T-helper 1 cell (primary cell): ENCODE data around the gene STAMBPL1.

Experiments
- DNase-seq, 5 donors: peaks; one replicate each; pipeline ENCODE4 v3.0.0-alpha.2; 2012 to 2020

STAMBPL1 gene

DNA sequence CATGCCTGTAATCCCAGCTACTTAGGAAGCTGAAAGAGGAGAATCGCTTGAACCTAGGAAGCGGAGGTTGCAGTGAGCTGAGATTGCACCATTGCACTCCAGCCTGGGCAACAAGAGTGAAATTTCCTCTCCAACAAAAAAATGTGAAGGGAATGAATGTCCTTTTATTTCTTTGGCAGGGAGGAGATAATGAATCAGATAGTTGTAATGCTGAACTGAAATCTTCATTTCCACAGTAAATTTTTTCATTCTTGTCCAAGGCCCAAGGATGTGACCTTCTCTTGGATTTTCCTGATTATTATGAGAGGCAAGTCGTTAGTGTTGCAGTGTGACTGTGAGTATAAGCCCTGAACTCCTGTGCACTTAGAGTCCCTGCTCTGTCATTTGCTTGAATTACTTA, 13.6 kb downstream of the STAMBPL1 start:
- no peak for DNase-seq

DNA sequence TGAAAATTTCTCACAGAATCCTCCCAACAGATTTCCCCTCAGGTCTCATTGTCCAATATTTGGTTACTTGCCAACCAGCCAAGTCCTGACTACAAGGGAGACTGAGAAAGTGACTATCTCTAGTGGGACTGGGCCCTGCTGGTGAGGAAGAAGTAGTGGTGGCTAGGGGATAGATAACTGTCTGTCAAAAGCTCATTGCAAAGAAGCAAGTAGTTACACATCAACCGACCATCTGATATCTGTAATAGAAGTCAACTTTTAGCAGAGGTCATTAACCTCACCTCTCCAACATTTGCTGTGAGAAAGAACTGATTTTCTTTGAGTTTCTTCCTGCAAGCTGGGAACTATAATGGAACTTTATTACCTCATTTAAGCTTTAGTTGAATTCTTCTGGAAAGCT, 15.2 kb downstream of the STAMBPL1 start:
- DNase-seq, result no peak

DNA sequence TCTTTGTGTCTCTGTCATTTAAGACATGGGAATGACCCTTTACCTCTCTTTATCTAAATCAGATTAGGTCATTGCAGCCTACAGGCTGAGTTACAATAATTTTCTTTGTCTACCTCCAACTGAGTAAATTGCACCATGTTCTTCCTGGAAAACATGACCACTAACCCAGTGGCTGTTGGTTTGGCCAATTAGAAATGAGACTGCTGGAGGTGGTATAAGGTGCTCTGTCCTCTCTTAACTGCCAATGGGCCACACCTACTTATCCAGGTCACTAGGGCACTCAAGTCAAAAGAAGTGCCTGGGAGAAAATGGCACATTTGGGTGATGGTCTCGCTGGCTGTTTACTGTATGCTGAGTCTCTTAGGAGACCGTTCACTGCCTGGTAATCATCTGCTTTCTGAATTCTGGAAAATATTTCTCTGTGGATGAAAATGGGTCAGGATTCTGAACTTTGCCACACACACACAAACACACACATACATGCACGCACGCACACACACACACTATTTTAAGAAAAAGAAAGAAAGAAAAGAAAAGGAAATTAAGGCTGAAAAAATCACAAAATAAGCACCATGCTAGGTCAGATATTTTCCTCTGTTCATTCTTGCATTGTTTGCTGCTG, 16.4 kb downstream of the STAMBPL1 start:
- no peak for DNase-seq

DNA sequence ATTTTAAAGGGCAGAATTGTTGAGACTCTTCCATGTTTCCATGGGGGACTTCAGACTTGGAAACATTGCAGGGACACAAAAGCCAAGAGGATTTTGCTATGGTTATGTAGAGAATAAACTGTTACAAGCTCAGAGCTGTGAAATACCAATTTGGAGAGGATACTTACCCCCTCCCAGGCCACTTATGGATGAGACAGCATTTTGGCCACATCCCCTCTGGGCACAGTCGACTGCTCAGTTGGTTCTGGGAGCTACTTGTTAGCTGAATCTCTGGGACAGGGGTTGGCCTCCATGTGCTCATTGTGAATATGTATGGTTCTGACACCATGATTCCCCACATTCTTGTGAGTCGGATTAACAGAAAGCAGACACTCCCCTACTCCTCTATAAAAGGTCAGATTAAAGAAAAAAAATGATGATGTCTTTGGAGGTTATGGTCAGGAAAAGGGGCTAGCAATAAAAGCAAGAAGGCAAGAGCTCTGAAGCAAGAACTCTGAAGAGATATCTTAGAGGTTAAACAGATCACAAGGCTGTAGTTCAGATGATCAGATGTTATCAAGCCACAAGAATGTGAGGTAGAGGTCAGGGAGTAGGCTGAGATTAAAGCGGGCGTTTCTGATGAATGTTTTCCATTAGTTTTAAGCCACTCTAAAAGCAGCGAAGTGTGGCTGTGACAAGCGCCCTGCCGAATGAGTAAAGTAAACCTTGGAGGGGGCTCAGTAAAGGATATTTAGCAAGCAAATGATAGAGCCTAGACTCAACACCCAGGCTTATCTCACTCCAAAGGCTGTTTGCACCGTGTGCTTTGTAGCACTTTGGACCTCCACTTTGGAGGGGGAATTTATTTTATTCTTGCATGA, 17.2 kb downstream of the STAMBPL1 start:
- DNase-seq, result no peak

DNA sequence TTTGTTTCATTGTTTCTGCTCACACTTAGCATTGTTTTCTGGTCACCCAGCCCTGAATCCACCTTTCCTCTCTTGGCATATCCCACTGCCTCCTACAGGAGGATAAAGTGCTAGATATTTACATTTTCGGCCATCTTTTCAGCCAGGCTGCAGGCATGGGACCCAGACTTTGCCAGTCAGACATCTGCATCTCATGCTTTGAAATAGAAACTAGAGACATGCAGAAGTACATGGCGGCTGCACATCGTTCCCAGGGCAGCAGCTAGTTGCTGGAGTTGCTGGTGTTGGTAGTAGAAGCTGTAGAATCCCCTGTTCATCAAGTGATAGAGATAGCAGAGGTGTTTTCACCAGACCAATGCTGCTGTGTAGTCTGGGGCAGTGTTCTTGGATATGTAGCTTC, 18.7 kb downstream of the STAMBPL1 start:
- DNase-seq, result no peak

DNA sequence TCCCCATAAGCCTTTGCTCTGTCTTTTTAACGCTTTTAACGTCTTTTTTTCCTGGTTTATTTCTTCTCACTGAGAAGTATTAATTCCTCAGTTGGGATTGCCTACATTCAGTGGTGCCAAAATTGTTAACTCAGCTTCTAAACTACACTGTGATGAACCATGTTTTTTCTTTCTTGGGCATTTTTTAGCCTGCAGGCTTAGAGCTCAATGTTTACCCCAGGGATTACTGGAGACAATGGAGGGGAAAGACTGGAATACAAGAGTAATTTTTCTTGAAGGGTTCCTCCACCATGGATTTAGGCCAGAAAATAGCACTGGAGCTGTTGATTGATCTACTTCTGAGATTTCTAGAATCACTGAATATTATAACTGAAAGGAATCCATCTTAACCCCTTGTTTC, 19.8 kb downstream of the STAMBPL1 start:
- no peak for DNase-seq

DNA sequence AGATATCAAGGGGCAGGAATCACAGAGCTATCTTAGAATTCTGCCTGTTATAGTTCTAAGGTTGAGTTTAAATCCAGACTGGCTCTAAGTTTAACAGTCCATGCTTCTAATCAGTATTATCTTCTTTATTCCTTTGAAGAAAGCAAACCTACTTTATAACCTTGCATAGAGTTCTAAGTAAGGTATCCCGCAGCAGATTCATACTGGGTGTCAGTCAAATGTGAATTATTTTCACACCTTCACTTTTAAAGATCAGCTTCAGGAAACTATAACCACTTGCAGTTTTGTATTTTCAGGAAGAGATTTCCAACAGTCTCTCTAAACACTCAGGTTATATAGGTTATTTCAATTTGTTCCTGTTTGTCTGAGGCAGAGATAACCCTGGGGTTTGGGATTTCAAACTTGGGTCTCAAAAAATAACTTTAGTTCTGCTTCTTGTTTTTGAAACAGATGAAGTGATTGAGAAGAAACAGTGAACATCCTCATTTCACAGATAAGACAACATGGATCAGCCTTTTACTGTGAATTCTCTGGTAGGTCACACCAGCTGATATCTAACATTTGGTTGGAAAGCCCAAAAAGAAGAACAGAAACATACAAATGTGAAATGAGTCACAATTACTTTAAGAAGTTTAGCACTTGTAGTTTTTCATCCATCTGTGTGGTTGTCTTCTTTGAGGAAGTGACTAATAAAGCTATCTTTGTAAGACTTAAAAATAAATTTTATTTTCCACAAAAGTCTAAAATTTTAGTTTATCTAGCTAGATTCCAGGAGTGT, 21.4 kb downstream of the STAMBPL1 start:
- peak in 1 of 5 donors; percentile 63 for DNase-seq

DNA sequence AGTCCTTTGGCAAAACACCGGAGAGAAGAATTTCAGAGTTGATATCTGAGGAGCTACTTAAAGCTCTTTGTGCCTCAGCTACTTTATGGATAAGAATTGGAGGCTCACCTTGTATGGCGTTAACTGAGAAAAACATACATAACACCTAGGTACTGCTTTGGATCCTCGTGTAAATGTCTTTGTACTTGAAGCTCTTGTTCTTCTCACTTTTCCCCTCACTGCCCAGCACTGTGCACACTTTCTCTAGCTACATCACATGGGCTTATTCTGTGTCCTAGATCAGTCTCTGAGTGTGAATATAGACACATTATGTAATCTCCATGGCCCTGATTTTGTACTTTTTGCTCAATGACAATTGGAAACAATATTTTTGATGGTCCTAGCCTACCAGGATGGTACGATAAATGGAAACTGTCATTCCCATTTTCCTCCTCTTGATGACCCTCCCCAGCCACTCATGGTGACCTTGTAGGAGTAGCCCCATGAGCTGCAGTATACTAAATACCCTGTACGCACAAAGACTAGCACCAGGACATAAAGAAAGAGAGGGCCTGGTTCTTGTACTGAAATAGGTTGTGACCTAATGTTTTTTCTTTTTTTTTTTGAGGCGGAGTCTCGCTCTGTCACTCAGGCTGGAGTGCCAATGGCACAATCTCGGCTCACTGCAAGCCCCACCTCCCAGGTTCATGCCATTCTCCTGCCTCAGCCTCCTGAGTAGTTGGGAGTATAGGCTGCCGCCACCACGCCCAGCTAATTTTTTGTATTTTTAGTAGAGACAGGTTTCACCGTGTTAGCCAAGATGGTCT, 22.1 kb downstream of the STAMBPL1 start:
- no peak for DNase-seq

DNA sequence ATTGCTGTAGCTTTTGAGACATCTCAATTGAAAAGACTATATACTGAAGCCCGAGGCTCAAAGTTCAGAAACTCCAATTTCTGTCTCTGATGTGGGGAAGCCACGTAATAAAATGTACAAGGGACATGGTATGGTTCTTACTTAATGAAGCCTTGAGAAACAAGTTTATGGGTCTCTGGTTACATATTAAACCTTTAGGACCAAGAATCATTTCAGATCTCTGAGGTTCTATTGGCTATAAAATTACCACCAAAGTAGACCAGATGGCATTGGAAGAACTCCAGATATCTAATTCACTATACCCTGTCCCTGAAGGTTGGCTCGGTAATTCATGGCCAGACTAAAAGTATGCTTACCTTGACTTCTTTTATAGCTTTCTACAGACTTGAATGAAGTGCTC, 23.7 kb downstream of the STAMBPL1 start:
- DNase-seq, result no peak

DNA sequence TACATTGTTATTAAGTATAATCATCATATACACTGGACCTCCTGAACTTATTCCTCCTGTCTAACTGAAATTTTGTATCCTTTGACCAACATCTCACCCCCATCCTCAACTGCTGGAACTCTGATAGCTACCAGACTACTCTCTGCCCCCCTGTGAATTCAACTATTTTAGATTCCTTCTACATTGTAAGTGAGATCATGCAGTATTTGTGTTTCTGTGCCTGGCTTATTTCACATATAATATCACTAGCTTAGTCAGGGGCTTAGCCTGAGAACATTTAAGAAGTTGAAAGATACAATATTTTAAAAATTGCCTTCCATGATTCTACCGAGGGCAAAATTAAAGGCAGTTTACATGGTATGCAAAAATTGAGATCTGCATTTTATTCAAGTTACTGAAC, 26.9 kb downstream of the STAMBPL1 start:
- no peak for DNase-seq

DNA sequence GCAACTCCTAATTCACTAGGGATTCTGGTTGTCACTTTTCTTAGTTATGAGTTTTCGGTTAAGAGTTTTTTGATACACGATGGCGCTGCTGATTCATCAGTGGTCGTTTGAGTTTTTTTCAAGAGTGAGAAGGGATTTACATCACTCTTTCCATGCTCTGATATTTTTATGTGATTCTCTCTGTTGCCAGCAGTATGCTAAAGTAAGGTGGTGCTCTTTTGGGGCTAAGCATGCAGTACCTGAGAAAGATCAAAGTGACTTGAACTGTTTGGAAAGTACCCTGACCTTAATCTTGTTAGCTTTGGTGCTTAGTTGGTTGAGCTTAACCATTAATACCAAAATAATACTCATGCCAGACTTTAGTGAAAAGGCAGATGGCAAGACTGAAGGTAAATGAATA, 28.1 kb downstream of the STAMBPL1 start:
- DNase-seq, result no peak

DNA sequence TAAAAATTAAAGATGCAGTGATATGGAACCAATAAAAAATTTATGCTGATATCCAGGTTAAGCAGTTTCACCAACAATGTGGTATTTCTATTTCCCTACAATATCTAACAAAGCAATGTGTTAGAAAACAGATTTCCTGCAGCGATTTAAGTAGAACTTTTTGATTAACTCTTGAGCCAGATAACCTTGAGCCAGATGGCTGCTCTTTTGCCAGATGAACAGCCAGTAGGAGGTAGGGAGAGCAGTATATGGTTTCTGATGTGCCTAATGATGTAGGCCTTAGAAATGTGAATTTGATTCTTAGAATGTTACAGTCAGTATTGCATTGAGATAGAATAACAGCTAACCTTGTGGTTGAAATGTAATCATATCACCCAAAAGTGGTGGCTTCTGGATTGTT, 31.1 kb downstream of the STAMBPL1 start:
- no peak for DNase-seq

DNA sequence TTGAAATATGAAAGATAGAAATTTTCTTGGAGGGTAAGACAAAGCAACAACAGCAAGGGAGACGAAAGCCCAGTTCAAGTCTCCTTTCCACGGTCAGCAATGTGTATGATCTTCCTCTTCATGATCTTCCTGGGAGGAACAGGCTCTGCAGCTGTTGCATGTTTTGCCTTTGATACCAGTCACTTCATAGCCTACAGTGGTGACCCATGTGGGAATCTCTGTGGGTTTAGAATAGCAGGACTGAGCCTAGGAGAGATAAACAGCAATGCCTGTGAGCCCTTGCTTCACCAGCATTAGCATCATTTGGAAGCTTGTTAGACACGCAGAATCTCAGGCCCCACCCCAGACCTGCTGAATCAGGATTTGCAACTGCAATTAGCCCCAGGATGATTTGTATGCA, 31.8 kb downstream of the STAMBPL1 start:
- no peak for DNase-seq

DNA sequence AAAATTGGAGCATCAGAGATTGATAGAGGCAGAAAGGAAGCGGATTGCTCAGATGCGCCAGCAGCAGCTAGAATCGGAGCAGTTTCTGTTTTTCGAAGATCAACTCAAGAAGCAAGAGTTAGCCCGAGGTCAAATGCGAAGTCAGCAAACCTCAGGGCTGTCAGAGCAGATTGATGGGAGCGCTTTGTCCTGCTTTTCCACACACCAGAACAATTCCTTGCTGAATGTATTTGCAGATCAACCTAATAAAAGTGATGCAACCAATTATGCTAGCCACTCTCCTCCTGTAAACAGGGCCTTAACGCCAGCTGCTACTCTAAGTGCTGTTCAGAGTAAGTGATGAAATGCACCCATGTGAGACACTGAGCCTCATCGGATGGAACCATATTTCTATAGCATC, 33.1 kb downstream of the STAMBPL1 start:
- DNase-seq, result no peak

DNA sequence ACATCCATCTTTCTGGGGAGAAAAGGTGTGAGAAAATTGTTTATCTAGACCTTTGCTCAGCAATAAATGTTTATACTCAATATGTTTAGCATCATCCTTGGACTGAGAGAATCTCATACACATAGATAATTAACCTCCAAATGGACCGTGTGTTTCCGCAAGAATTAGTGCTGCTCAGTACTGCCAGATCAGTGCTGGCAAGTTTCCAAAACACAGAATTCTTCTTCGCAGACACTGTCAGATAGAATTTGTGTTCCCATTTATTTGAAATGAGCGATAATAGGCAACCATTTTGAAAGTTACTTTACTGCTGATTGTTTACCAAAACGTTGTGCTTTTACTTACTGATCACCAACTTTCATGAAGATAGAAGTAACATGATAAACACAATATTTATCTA, 33.7 kb downstream of the STAMBPL1 start:
- DNase-seq, result no peak

DNA sequence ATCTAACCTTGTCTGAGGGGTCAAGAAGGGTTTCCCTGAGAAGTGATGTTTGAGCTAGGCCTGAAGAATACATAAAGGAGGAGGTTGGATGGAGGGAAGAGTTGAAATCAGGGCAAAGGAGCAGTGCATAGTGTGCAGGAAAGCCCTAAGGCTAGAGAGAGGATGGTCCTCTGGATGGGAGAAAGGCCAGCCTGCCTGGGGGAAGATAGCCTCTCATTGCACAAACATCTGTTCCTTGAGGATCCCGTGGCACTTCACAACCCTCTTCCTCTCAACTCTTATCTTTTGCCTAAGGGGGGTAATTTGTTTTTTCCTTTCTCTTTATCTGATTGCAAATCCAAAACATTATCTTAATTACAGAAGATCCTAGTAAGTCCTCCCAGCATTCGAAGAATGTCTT, 35.7 kb downstream of the STAMBPL1 start:
- DNase-seq, result no peak

DNA sequence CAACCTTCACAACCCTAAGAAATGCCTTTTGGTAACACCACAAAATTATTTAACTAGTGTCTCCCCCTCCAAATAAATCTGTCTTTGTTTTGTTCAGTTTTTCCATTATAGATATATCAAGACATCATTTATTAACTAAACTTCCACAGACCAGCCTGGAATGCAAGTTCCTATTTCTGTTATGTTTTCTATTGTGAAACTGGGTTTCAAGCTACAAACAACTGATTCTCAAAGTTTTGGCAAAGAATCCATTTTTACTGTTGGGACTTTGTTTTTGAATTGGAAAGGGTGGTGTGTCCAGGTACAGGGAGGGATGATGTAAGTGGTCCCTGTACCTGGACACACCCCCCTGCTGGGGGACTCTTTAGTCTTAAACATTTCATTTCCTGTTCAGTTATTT, 36.2 kb downstream of the STAMBPL1 start:
- no peak for DNase-seq

DNA sequence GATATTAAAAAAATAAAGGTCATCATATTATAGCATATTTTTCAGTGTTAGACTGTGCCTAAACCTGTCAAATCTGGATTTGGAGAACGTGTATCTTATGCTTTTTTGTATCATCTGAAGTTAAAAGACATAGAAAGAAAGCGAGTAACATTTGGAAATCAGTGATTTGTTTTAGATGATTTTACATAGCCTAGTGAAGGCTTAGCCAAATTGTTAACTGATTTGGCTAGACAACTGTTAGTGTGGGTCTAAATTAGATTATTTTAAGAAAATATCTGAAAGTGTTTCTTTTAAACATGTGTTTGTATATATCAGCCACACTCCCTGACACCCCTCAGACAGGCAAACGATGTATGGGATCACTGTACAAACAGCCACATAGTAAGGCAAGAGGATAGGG, 36.9 kb downstream of the STAMBPL1 start:
- no peak for DNase-seq

DNA sequence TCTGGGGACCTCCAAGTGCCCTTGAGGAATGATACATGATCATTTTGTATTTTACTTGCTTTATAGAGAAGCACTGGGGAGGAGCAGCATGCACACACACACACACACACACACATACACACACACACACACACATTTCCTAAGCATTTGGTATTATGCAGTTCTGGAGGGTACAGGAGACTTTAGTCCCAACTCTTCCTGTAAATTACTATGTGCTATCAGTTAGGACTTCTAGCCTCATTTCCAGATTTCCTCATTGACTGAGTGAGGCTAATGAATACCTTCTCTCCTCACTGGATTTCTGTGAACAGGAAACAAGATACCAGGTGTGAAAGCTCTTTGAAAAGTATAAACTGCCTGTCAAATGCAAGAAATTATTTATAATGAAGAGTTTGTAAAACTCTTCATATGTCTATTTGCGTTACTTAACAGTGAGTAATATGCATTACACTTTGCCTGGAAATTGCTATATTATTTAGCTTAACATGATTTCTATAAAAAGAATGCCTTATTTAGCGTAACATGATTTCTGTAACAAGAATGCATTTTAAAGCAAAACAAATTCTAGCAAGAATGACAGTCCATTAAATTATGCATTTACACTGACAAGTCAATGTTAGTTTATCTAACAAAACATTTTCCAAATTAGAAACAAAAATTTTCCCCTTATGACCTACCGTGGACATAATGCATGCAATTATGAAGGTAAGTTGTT, 38.3 kb downstream of the STAMBPL1 start:
- DNase-seq, result no peak

DNA sequence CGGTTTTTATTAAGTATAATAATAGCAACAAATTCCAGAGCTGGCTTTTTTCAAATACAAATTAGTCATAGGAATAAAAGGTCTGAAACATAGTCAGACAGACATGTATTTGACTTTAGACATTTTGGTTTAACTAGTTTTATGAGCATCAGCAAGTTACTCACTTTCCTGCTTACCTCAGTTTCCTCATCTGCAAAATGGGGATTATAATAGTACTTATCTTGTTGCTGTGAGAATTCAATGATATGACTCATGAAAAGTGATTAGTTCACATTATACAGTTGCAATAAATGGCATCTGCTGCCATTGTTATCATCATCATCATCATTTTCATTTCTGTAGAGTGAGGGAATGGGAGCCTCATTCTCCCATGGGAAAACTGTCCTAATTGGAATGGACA, 39.0 kb downstream of the STAMBPL1 start:
- DNase-seq, result no peak

DNA sequence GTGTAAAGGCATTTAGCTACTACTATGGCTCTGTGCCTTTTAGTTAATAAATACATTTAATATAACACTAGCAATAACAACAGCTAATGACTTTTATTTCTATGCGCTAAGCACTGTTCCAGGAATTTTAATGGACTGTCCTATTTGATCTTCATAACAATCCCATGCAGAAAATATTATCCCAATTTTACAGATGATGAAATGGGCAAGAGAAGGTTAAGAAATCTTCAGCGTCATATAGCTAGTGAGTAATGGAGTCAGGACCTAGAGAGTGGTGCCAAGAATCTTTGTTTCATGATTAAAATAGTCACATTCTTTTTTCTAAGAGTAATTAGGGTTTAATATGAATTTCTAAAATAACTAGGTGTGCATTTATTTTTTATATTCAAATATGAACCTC, 40.2 kb downstream of the STAMBPL1 start:
- DNase-seq, result no peak

DNA sequence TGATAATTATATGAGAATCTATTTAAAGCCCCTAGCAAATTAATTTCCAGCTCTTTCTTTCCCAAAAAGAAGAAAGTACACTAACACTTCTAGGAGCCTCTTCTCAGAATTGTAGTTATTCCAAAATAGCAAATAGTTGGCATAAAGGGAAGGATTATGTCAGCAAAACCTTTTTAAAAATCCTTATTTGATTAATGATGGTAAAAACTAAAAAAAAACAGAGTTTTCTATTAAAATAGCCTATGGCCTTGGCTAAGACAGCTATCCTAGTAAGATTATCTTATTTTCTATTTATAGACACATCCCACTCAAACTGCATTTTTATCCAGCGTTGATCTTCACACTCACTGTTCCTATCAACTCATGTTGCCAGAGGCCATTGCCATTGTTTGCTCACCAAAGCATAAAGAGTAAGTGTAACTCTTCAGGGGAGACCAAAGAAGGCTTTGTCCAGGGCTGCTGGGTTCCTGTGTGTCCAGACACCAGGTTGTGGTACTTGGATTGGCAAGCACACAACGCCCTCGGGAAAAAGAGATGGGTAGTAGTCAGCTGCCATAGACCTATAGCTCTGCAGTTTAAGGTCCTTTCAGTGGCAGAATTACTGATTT, 41.0 kb downstream of the STAMBPL1 start:
- DNase-seq, result no peak
